PC-9 (cell line): ENCODE data around the gene ST7. TPM values are rescaled to one million over a fixed set of nuclear protein-coding genes. Genes with fewer than 3 reads are reported as not detected.

Experiments used
- BruUV-seq: library from RNA; stranded (reverse); fragments of 400-500 nt; replicated peaks from 2 replicates; lab custom pipeline; 2021; lab: Mats Ljungman, UMichigan
- CTCF ChIA-PET: fragments of 300-600 bp; sonication (Branson Sonifier 250); formaldehyde crosslinking; loops from one replicate; lab custom pipeline; 2022; ENCODE audit warnings: antibody characterized with exemption; lab: Charles Lee
- POLR2A ChIA-PET: fragments of 300-600 bp; sonication (Branson Sonifier 250); formaldehyde crosslinking; loops from one replicate; lab custom pipeline; 2022; ENCODE audit warnings: antibody characterized with exemption; ENCODE audit not compliant: unreplicated experiment; lab: Charles Lee
- DNase-seq, 2 experiments: peaks; one replicate each; pipeline versions ENCODE4 v3.0.0 to v3.0.0-alpha.2; 2015 to 2022; ENCODE audit warnings: mixed read lengths in 1 of 2
- H2AFZ ChIP-seq: fragments of 200-600 bp; sonication (generic); 2 replicates; pipeline ENCODE4 v1.8.1; 2017; ENCODE audit warnings: antibody characterized with exemption
- H3F3A ChIP-seq: fragments of 200-600 bp; sonication (generic); 2 replicates; pipeline ENCODE4 v1.8.1; 2017; ENCODE audit warnings: antibody characterized with exemption, mild to moderate bottlenecking, low read depth; ENCODE audit not compliant: insufficient read depth
- H3K27ac ChIP-seq: fragments of 200-600 bp; sonication (generic); 2 replicates; pipeline ENCODE4 v1.6.1; 2016; ENCODE audit warnings: mixed run types
- H3K27me3 ChIP-seq: fragments of 200-600 bp; sonication (generic); 2 replicates; pipeline ENCODE4 v1.6.1; 2016; ENCODE audit warnings: low read depth, mixed run types; ENCODE audit not compliant: insufficient read depth
- H3K36me3 ChIP-seq: fragments of 200-600 bp; sonication (generic); 2 replicates; pipeline ENCODE4 v1.6.1; 2016; ENCODE audit warnings: low read depth, mixed run types
- H3K4me1 ChIP-seq: fragments of 200-600 bp; sonication (generic); replicated peaks from 2 replicates; pipeline ENCODE4 v1.6.1; 2016; ENCODE audit warnings: mixed run types; ENCODE audit not compliant: insufficient read depth
- H3K4me2 ChIP-seq: fragments of 200-600 bp; sonication (generic); 2 replicates; pipeline ENCODE4 v1.6.1; 2017; ENCODE audit warnings: mixed run types
- H3K4me3 ChIP-seq: fragments of 200-600 bp; sonication (generic); 2 replicates; pipeline ENCODE4 v1.6.1; 2016; ENCODE audit warnings: mixed run types
- H3K79me2 ChIP-seq: fragments of 200-600 bp; sonication (generic); 2 replicates; pipeline ENCODE4 v1.6.1; 2017; ENCODE audit warnings: low read depth, mixed run types
- H3K9me2 ChIP-seq: fragments of 200-600 bp; sonication (generic); 2 replicates; pipeline ENCODE4 v1.8.1; 2017; ENCODE audit warnings: mild to moderate bottlenecking; ENCODE audit not compliant: insufficient read depth
- H3K9me3 ChIP-seq: fragments of 200-600 bp; sonication (generic); 2 replicates; pipeline ENCODE4 v1.8.1; 2016; ENCODE audit warnings: low read depth; ENCODE audit not compliant: insufficient read depth
- H4K20me1 ChIP-seq: fragments of 200-600 bp; sonication (generic); 2 replicates; pipeline ENCODE4 v1.8.1; 2017; ENCODE audit not compliant: insufficient read depth
- EZH2 ChIP-seq: fragments of 200-600 bp; sonication (generic); IDR thresholded peaks from 2 replicates; pipeline ENCODE4 v1.8.0; 2017; ENCODE audit warnings: antibody characterized with exemption, low read depth
- intact Hi-C: fragments of 100-400 bp; cut with micrococcal nuclease; formaldehyde crosslinking; loops from one replicate; pipeline ENCODE4 v1.10.0; 2022; ENCODE audit not compliant: unreplicated experiment
- total RNA-seq: library from RNA; stranded (reverse); gene quantifications from 2 replicates; pipeline ENCODE4 v1.2.3, GENCODE V29; 2021
- TF ChIP-seq, protein P1 (sequence below): fragments of 200-600 bp; sonication (generic); conservative IDR thresholded peaks from 2 replicates; pipeline ENCODE4 v1.6.1; 2017; ENCODE audit warnings: mixed run types, antibody characterized with exemption, mild to moderate bottlenecking, moderate library complexity

ST7 gene
- total RNA-seq, 1 experiment from 2014 or later, result 25.8 TPM

DNA sequence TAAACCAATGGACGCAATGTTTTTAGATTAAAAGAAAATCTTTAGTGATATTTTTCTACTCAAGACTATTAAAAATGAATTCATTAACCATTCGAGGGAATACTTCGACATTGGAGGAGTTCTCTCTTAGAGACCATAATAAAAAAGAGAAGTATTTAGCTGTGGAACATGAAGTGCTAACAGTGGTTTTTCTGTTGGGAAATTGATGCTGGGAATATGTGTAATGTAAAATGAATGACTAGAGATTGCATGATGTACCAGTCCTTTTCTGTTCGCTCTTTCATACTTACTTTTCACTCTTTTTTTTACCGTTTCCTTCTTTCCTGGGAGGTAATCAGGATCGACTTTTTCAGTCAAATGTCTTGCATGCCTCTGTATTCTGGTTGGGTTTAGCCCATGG is 41.3 kb downstream of the ST7 start:
- no peaks in the 10 kb centered on the region for H3K27me3 ChIP-seq
- no peaks in the 10 kb centered on the region for H3K9me2 ChIP-seq
- DNase-seq, result no peak
- H3K79me2 ChIP-seq, result peaks cover 11% of the 10 kb centered on the region
- H4K20me1 ChIP-seq, result no peaks in the 10 kb centered on the region
- no peaks in the 10 kb centered on the region for H3F3A ChIP-seq
- H3K4me2 ChIP-seq, result no peak overlapping the region
- no peaks in the 10 kb centered on the region for H3K36me3 ChIP-seq
- no peak for TF ChIP-seq EZH2
- TF ChIP-seq, protein P1, sequence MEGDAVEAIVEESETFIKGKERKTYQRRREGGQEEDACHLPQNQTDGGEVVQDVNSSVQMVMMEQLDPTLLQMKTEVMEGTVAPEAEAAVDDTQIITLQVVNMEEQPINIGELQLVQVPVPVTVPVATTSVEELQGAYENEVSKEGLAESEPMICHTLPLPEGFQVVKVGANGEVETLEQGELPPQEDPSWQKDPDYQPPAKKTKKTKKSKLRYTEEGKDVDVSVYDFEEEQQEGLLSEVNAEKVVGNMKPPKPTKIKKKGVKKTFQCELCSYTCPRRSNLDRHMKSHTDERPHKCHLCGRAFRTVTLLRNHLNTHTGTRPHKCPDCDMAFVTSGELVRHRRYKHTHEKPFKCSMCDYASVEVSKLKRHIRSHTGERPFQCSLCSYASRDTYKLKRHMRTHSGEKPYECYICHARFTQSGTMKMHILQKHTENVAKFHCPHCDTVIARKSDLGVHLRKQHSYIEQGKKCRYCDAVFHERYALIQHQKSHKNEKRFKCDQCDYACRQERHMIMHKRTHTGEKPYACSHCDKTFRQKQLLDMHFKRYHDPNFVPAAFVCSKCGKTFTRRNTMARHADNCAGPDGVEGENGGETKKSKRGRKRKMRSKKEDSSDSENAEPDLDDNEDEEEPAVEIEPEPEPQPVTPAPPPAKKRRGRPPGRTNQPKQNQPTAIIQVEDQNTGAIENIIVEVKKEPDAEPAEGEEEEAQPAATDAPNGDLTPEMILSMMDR, result no peak
- intact Hi-C loops, result no loop called here
- no peaks in the 10 kb centered on the region for H3K4me1 ChIP-seq
- ChIA-PET CTCF (no interaction called here), POLR2A (no interaction called here)
- no peak overlapping the region for H3K4me3 ChIP-seq
- peaks cover 4% of the 10 kb centered on the region; the same call in 1 of the 2 replicates for H3K9me3 ChIP-seq
- BruUV-seq, result no TSS peak
- H2AFZ ChIP-seq, result no peak overlapping the region
- H3K27ac ChIP-seq, result no peak overlapping the region

DNA sequence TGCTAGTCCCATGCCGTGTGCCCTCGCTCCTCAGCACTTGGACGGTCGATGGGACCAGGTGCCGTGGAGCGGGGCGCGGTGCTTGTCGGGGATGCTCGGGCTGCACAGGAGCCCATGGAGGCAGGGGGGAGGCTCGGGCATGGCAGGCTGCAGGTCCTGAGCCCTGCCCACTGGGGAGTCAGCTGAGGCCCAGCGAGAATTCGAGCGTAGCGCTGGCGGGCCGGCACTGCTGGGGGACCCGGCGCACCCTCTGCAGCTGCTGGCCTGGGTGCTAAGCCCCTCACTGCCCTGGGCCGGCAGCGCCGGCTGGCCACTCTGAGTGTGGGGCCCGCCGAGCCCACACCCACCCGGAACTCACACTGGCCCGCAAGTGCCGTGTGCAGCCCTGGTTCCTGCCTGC is 44.7 kb downstream of the ST7 start:
- Histone ChIP-seq H3K4me3 (no peak overlapping the region), H3K9me2 (no peaks in the 10 kb centered on the region), H3K9me3 (no peaks in the 10 kb centered on the region), H3K36me3 (no peaks in the 10 kb centered on the region), H3K4me1 (no peaks in the 10 kb centered on the region), H4K20me1 (no peaks in the 10 kb centered on the region), H3F3A (no peaks in the 10 kb centered on the region), H3K27ac (no peak overlapping the region), H2AFZ (no peak overlapping the region), H3K27me3 (no peaks in the 10 kb centered on the region), H3K4me2 (no peak overlapping the region), H3K79me2 (peaks cover 9% of the 10 kb centered on the region; the same call in 1 of the 2 replicates)
- intact Hi-C loops, result no loop called here
- ChIA-PET POLR2A (no interaction called here), CTCF (no interaction called here)
- TF ChIP-seq, protein P1, result no peak
- no peak for TF ChIP-seq EZH2
- no TSS peak for BruUV-seq
- DNase-seq, result no peak

DNA sequence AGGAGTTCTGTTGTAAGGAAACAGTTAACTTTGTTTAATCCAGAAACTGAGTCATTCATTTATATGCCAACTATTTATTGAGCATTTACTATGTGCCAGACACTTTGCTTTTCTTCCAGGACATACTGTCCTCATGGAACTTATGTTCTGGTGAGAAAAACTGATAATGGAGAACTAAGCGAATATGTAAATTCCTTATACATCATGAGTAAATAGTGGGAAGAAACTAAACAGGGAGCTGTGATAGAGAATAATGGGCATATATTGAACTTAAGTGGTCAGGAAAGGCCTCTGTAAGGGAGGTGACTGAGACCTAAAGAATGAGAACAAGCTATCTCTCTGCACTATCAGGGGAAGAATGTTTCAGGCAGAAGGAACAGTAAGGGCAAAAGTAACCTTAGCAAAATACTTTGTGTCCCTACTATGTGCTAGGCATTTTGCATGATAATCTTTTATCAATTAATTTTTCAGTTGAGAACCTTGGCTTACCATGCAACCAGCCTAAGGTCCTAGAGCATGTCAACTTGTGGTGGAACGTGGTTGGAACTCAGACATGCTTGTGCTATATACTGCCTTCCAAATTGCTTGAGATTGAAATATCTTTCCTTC is 45.4 kb downstream of the ST7 start:
- CTCF ChIA-PET, result no interaction called here

More for the DNA sequence above, 45.4 kb downstream of the ST7 start:
- Histone ChIP-seq H3K79me2 (peaks cover 15% of the 10 kb centered on the region), H3K9me2 (no peaks in the 10 kb centered on the region), H3F3A (no peaks in the 10 kb centered on the region), H3K9me3 (no peaks in the 10 kb centered on the region), H3K27ac (no peak overlapping the region), H3K4me1 (no peaks in the 10 kb centered on the region), H2AFZ (no peak overlapping the region), H3K36me3 (no peaks in the 10 kb centered on the region), H3K4me3 (no peak overlapping the region), H3K27me3 (no peaks in the 10 kb centered on the region), H3K4me2 (no peak overlapping the region), H4K20me1 (no peaks in the 10 kb centered on the region)
- TF ChIP-seq EZH2, result no peak
- TF ChIP-seq, protein P1, result no peak
- DNase-seq, result no peak
- POLR2A ChIA-PET, result no interaction called here
- intact Hi-C loops, result no loop called here
- no TSS peak for BruUV-seq
